Stimulated activated CD4-positive, alpha-beta T cell treated with anti-CD3 and anti-CD28 coated beads, Interleukin-1b, Interleukin-23, amount 100 ng/mL, for 4 hours (primary cell): Measurements from ENCODE around the gene PATJ.
"Not testable (repeated sequence)": the region's sequence is repeated elsewhere in the genome, so short reads cannot be mapped to it uniquely, and the experiment has no call there.

ENCODE experiments used
- DNase-seq, 2 donors: peaks; one replicate each; pipeline ENCODE4 v3.0.0-alpha.2; 2020; ENCODE audit warnings: low read depth in 2 of 2

PATJ gene

GRCh38 chr1:61887076-61887867 is 145.0 kb downstream of the PATJ start:
- no peak for DNase-seq

GRCh38 chr1:61887931-61888564 is 145.8 kb downstream of the PATJ start:
- DNase-seq = no peak

GRCh38 chr1:61888808-61889207 is 146.5 kb downstream of the PATJ start:
- no peak for DNase-seq

GRCh38 chr1:61890435-61890834 is 148.2 kb downstream of the PATJ start:
- not testable (repeated sequence) for DNase-seq

- no peak for DNase-seq
These were observed 150.7 kb downstream of the PATJ start for GRCh38 chr1:61892977-61893376.

GRCh38 chr1:61894296-61894695 is 152.0 kb downstream of the PATJ start:
- not testable (repeated sequence) for DNase-seq

GRCh38 chr1:61895175-61895574 is 152.9 kb downstream of the PATJ start:
- no peak for DNase-seq

- no peak for DNase-seq
These were observed 156.4 kb downstream of the PATJ start for GRCh38 chr1:61898658-61899057.

- DNase-seq = no peak
These were observed 162.1 kb downstream of the PATJ start for GRCh38 chr1:61904354-61904753.

- no peak for DNase-seq
These were observed 164.8 kb downstream of the PATJ start for GRCh38 chr1:61907102-61907501.

- DNase-seq = no peak
These were observed 167.8 kb downstream of the PATJ start for GRCh38 chr1:61910035-61910434.

GRCh38 chr1:61914823-61915482 is 172.7 kb downstream of the PATJ start:
- no peak for DNase-seq

GRCh38 chr1:61921435-61921834 is 179.2 kb downstream of the PATJ start:
- no peak for DNase-seq

- no peak for DNase-seq
These were observed 180.7 kb downstream of the PATJ start for GRCh38 chr1:61922950-61923480.

- DNase-seq = no peak
These were observed 183.5 kb downstream of the PATJ start for GRCh38 chr1:61925591-61926298.

GRCh38 chr1:61926597-61926996 is 184.3 kb downstream of the PATJ start:
- DNase-seq = no peak

- DNase-seq = no peak
These were observed 187.9 kb downstream of the PATJ start for GRCh38 chr1:61930116-61930645.

GRCh38 chr1:61931587-61932279 is 189.5 kb downstream of the PATJ start:
- no peak for DNase-seq

- no peak for DNase-seq
These were observed 193.2 kb downstream of the PATJ start for GRCh38 chr1:61935516-61935915.

- no peak for DNase-seq
These were observed 194.6 kb downstream of the PATJ start for GRCh38 chr1:61936839-61937238.

- no peak for DNase-seq
These were observed 199.5 kb downstream of the PATJ start for GRCh38 chr1:61941794-61942193.
